GM06990 (cell line): ENCODE results near the gene NUDCD3.

Experiments used
- DNase-seq: peaks from one replicate; pipeline ENCODE4 v3.0.0-alpha.2; 2011; ENCODE audit not compliant: insufficient read length; ENCODE audit errors: extremely low read depth
- H3K27me3 ChIP-seq: replicated peaks from 2 replicates; pipeline ENCODE4 v1.6.0; 2011; ENCODE audit warnings: low read length; ENCODE audit not compliant: control insufficient read depth, insufficient read depth
- H3K36me3 ChIP-seq: 2 replicates; pipeline ENCODE4 v1.5.1; 2011; ENCODE audit warnings: low read length; ENCODE audit not compliant: control insufficient read depth, insufficient read depth
- H3K4me3 ChIP-seq: replicated peaks from 2 replicates; pipeline ENCODE4 v1.5.1; 2011; ENCODE audit warnings: low read depth, mild to moderate bottlenecking, control low read depth, low read length
- TF ChIP-seq, protein P1 (sequence below): IDR thresholded peaks from 2 replicates; pipeline ENCODE4 v1.5.1; 2011; ENCODE audit warnings: low read length, control low read depth, mild to moderate bottlenecking, inconsistent platforms; ENCODE audit not compliant: insufficient read depth, poor library complexity, severe bottlenecking

Gene NUDCD3

DNA sequence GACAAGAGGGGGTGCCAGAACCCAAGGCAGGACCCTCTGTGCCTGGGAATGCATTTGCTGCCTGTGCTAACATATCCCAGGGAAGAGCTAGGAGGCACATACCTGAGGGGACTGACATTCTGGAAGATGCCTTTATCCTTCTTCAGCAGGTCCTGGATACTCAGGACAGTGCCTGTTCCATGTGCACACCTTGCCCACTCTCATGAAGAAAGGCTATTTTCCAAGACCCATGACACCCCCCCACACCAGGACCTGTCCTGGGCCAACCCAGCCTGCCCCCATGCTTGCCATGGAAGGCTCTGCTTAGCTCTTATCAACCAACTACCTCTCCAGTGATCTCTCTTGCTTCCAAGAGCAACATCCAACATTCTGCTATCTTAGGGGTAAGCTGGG, 97.8 kb downstream of the NUDCD3 start:
- no peaks in the 10 kb centered on the region for H3K27me3 ChIP-seq
- TF ChIP-seq, protein P1, sequence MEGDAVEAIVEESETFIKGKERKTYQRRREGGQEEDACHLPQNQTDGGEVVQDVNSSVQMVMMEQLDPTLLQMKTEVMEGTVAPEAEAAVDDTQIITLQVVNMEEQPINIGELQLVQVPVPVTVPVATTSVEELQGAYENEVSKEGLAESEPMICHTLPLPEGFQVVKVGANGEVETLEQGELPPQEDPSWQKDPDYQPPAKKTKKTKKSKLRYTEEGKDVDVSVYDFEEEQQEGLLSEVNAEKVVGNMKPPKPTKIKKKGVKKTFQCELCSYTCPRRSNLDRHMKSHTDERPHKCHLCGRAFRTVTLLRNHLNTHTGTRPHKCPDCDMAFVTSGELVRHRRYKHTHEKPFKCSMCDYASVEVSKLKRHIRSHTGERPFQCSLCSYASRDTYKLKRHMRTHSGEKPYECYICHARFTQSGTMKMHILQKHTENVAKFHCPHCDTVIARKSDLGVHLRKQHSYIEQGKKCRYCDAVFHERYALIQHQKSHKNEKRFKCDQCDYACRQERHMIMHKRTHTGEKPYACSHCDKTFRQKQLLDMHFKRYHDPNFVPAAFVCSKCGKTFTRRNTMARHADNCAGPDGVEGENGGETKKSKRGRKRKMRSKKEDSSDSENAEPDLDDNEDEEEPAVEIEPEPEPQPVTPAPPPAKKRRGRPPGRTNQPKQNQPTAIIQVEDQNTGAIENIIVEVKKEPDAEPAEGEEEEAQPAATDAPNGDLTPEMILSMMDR, result no peak
- no peak overlapping the region for H3K4me3 ChIP-seq
- no peak for DNase-seq
- H3K36me3 ChIP-seq, result peaks cover 24% of the 10 kb centered on the region

DNA sequence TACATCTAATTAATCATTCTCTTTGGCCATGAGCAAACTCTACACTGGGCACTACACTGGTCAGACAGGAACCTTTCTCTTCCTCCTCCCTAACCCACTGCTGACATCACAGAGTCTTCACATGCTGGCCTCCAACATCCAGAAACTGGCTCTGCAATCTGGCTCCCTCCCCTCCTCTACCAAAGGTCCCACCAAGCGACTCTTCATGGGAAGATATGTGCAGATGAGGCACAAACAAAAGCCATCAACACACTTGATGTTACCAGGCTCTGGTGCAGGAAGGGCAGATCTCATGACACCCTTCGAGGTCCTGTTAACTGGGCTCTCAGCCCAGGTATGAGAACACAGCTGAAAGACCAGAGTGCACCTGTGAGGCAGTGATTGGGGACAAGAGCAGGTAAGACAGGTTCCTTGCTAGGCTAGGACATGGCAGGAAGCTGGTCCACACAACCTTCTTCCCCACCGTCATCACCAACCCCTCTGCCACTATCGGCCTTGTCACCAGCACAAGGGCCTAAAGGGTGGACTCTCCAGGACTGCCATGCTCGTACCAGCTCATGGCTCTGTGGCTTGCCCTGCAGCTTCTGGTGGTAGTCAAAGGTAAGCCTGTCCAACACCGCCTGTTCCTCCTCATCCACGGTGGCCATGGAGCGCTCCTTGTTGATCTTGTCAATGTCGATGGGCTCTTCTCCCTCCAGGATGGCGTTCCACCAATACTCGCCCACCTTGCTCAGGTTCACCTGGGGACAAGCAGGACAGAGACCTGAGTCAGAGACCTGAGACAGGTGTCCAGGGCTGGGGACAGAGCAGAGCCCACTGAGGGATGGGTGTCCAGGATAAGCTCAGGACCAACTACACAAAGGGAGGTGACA, 98.5 kb downstream of the NUDCD3 start:
- Histone ChIP-seq H3K36me3 (peaks cover 22% of the 10 kb centered on the region), H3K4me3 (no peak overlapping the region)
- TF ChIP-seq, protein P1, result no peak

DNA sequence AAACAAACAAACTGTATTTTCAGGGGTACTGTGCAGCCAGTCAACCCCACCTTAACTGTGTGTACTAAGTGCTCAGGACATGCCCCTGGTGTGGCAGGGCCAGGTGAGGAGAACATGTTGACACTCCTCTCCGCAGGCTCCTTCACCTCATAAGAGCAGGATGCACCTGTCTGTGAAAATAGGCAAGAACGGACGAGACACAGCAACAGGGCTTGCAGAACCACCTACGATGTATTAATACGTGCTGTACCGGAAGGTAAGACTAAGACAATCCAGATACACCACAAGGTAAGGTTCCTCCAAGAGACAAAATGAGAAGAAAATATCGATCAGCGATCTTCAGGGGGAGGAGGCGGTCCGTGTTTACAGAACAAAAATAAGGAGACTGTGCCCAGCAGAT, 99.3 kb downstream of the NUDCD3 start:
- H3K36me3 ChIP-seq, result peaks cover 23% of the 10 kb centered on the region
- TF ChIP-seq, protein P1, result no peak

More for the DNA sequence above, 98.5 kb downstream of the NUDCD3 start:
- DNase-seq, result no peak
- no peaks in the 10 kb centered on the region for H3K27me3 ChIP-seq

DNA sequence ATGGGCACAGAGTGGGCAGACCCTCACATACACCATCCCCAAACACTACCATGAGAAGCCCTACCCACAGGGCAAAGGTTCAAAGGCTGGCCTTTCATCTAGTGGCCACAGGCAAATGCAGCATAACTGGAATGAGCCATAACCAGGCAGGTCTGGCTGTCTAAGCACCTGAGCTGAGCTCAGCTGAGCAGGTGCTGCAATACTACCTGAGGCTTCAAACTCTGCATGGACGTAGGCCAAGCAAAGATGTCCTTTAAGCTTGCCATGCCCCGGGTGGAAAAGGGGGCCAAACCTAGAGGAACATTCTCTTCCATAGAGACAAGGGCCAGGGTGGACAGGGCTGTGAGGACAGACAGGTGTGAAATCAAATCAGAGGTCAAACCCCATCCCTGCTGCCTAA, 99.8 kb downstream of the NUDCD3 start:
- Histone ChIP-seq H3K4me3 (no peak overlapping the region), H3K36me3 (peaks cover 25% of the 10 kb centered on the region), H3K27me3 (no peaks in the 10 kb centered on the region)
- no peak for DNase-seq
- TF ChIP-seq, protein P1, result no peak

More for the DNA sequence above, 99.3 kb downstream of the NUDCD3 start:
- DNase-seq, result no peak
- H3K27me3 ChIP-seq, result no peaks in the 10 kb centered on the region
- no peak overlapping the region for H3K4me3 ChIP-seq

DNA sequence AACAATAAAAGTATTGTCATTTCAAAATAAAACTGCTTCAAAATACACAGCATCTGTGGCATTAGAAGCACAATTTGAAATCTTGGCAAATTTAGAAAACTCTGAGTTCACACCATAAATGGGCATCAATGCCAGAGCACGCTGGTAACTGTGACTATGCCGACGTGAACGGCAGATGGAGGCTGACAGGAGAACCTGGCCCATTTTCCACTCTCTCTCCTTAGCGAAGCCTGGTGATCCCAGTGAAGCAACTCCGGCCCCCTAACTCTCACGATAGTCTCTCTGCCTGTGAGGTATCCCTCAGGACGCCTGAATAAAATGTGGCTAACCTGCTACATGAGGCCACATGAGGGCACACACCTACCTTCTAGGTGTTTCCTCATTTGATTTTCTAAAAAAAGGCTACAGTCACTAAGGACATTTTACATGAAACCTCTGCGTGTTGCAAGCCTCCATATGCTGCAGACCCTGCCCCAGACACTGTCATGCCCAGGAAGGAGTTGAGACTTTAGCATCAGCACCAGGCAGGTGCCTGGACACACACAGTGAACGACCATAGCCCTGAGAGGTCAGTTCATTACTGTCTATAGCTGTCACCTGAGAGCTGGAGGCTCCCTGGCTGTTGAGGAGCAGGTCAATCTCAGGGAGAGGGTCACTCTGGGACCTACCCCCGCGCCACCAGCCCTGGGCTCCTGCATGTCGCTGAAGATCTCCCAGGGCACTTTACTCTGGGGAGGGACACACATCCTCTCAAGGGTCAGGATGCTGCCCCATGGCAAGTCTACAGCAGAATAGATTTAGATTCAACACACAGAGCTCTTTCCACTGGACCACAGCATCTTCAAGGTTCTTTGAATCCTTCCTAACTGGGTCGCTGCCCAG, 102.1 kb downstream of the NUDCD3 start:
- TF ChIP-seq, protein P1, result no peak
- Histone ChIP-seq H3K27me3 (no peaks in the 10 kb centered on the region), H3K36me3 (peaks cover 37% of the 10 kb centered on the region), H3K4me3 (no peak overlapping the region)
- DNase-seq, result no peak
